ENCODE results near the gene SMYD4. TPM values are rescaled to one million over a fixed set of nuclear protein-coding genes. Genes with fewer than 3 reads are reported as not detected.

Gene SMYD4
- total RNA-seq, 1 experiment from 2014 or later: 9.3 TPM

DNA sequence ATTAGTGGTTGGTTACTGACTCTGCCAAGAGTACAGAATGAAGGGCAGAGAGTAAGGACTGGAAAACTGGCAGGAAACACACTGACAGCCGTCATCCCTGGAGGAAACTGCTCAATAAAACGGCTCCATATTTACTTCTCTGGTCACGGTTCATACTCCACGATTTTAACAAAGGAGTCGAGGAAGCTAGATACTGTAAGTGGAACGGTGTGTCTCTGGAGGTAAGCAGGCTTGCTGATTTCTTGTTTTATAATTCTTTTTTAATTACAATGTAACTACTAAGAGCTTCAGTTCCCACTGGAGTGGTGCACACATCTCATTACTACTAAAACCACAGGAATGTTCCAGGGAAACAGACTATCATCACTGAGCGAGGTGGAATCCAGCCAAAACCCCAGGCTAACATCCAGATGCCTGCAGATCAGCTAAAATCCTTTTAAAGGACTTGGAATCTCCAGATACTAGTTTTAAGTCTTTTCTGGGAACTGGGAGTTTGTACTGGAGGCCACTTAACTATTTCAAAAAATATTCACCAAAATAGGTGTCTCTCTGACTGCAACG, 50.1 kb downstream of the SMYD4 start:
- Histone ChIP-seq H3K4me2 (ENCODE audit: low read length) (peak overlapping the region; percentile 61), H3K36me3 (ENCODE audit: low read depth, low read length) (no peaks in the 10 kb centered on the region), H3K9me2 (replicated peaks; ENCODE audit: low read length) (no peaks in the 10 kb centered on the region), H3K4me3 (ENCODE audit: low read length) (no peak overlapping the region; the same call in 1 of the 2 replicates), H4K20me1 (ENCODE audit: low read length) (no peaks in the 10 kb centered on the region), H3K9me3 (ENCODE audit: low read length) (no peaks in the 10 kb centered on the region), H3F3A (ENCODE audit: low read length, unreplicated experiment) (no peaks in the 10 kb centered on the region), H3K27ac (ENCODE audit: low read length) (peak overlapping the region; percentile 49), H2AFZ (ENCODE audit: low read length) (peak overlapping the region; percentile 33; the same call in 1 of the 2 replicates), H3K27me3 (ENCODE audit: low read length) (no peaks in the 10 kb centered on the region), H3K4me1 (ENCODE audit: insufficient read depth, low read length) (peaks cover 11% of the 10 kb centered on the region), H3K79me2 (ENCODE audit: low read length) (no peaks in the 10 kb centered on the region), H3K9ac (ENCODE audit: low read length) (no peak overlapping the region)
- intact Hi-C loops (cut with micrococcal nuclease): no loop called here
- TF ChIP-seq EZH2 (IDR thresholded peaks at IDR 0.05; ENCODE audit: low read length, unreplicated experiment) (no peak), EZH2phosphoT487 (IDR thresholded peaks at IDR 0.05; ENCODE audit: borderline replicate concordance, low read length) (no peak)
- TF ChIP-seq, protein P1, sequence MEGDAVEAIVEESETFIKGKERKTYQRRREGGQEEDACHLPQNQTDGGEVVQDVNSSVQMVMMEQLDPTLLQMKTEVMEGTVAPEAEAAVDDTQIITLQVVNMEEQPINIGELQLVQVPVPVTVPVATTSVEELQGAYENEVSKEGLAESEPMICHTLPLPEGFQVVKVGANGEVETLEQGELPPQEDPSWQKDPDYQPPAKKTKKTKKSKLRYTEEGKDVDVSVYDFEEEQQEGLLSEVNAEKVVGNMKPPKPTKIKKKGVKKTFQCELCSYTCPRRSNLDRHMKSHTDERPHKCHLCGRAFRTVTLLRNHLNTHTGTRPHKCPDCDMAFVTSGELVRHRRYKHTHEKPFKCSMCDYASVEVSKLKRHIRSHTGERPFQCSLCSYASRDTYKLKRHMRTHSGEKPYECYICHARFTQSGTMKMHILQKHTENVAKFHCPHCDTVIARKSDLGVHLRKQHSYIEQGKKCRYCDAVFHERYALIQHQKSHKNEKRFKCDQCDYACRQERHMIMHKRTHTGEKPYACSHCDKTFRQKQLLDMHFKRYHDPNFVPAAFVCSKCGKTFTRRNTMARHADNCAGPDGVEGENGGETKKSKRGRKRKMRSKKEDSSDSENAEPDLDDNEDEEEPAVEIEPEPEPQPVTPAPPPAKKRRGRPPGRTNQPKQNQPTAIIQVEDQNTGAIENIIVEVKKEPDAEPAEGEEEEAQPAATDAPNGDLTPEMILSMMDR (conservative IDR thresholded peaks at IDR 0.05; ENCODE audit: low read depth, low read length): no peak
- ChIA-PET CTCF (interaction anchor here (1.0 to 1.2 kb wide), 2 partner anchors 11 to 58 kb away, joined by 3 to 5 read pairs; no protein-coding TSS in a partner anchor), POLR2A (ENCODE audit: unreplicated experiment) (interaction anchor here (0.5 kb wide), 1 partner anchor 63 kb away, joined by 3 read pairs; no protein-coding TSS in a partner anchor)
- DNase-seq (peak; percentile 77), ATAC-seq (peak; percentile 89)
- no TSS peak for BruUV-seq (replicated peaks)

DNA sequence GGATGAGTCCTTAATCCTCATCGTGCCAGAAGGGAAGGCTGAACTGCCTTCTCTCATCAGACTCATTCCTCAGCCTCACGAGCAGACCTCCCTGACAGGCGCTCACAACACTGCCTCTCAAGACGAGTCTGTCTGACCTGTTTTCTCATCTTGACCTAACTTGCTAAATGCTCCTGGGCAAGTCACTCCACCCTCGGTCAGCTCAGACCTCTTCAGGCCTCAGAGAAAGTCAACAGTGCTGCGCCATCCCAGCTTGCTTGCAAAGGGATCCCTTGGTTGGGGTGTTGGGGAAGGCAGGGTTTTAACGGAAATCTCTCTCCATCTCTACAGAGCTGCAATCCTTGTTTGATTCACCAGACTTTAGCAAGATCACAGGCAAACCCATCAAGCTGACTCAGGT, 52.8 kb downstream of the SMYD4 start:
- H3K27me3 ChIP-seq (ENCODE audit: low read length): no peaks in the 10 kb centered on the region
- H3K4me2 ChIP-seq (ENCODE audit: low read length): no peak overlapping the region
- H3K27ac ChIP-seq (ENCODE audit: low read length): no peak overlapping the region
- no peaks in the 10 kb centered on the region for H3K9me2 ChIP-seq (replicated peaks; ENCODE audit: low read length)
- H3K36me3 ChIP-seq (ENCODE audit: low read depth, low read length): no peaks in the 10 kb centered on the region
- no peaks in the 10 kb centered on the region for H4K20me1 ChIP-seq (ENCODE audit: low read length)
- TF ChIP-seq EZH2phosphoT487 (IDR thresholded peaks at IDR 0.05; ENCODE audit: borderline replicate concordance, low read length) (no peak), EZH2 (IDR thresholded peaks at IDR 0.05; ENCODE audit: low read length, unreplicated experiment) (no peak)
- TF ChIP-seq, protein P1 (conservative IDR thresholded peaks at IDR 0.05; ENCODE audit: low read depth, low read length): no peak
- peaks cover 11% of the 10 kb centered on the region for H3K4me1 ChIP-seq (ENCODE audit: insufficient read depth, low read length)
- intact Hi-C loops (cut with micrococcal nuclease): no loop called here
- no peaks in the 10 kb centered on the region for H3F3A ChIP-seq (ENCODE audit: low read length, unreplicated experiment)
- H3K79me2 ChIP-seq (ENCODE audit: low read length): no peaks in the 10 kb centered on the region
- H3K9me3 ChIP-seq (ENCODE audit: low read length): no peaks in the 10 kb centered on the region
- H3K9ac ChIP-seq (ENCODE audit: low read length): no peak overlapping the region
- BruUV-seq (replicated peaks): no TSS peak
- ChIA-PET POLR2A (ENCODE audit: unreplicated experiment) (no interaction called here), CTCF (no interaction called here)
- DNase-seq (no peak), ATAC-seq (no peak)
- no peak overlapping the region for H3K4me3 ChIP-seq (ENCODE audit: low read length)
- no peak overlapping the region for H2AFZ ChIP-seq (ENCODE audit: low read length)

DNA sequence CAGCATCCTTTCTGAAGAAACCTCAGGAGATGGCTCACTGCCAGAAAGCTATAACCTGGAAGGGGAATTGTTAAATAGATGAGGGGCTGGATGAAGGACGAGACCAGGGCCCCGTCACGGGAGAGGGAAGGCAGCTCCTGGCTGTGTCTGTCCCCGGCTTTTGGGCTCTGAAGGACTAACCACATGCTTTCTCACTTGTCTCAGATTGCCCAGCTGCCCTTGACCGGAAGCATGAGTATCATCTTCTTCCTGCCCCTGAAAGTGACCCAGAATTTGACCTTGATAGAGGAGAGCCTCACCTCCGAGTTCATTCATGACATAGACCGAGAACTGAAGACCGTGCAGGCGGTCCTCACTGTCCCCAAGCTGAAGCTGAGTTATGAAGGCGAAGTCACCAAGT, 53.4 kb downstream of the SMYD4 start:
- no peak overlapping the region for H3K27ac ChIP-seq (ENCODE audit: low read length)
- ChIA-PET CTCF (no interaction called here), POLR2A (ENCODE audit: unreplicated experiment) (no interaction called here)
- no peak for ATAC-seq
- DNase-seq: no peak
- H3K9me3 ChIP-seq (ENCODE audit: low read length): no peaks in the 10 kb centered on the region
- H3K4me3 ChIP-seq (ENCODE audit: low read length): no peak overlapping the region
- no peak overlapping the region for H2AFZ ChIP-seq (ENCODE audit: low read length)
- no peaks in the 10 kb centered on the region for H4K20me1 ChIP-seq (ENCODE audit: low read length)
- no peaks in the 10 kb centered on the region for H3K79me2 ChIP-seq (ENCODE audit: low read length)
- H3K36me3 ChIP-seq (ENCODE audit: low read depth, low read length): no peaks in the 10 kb centered on the region
- no peak overlapping the region for H3K4me2 ChIP-seq (ENCODE audit: low read length)
- H3K9me2 ChIP-seq (replicated peaks; ENCODE audit: low read length): no peaks in the 10 kb centered on the region
- H3K9ac ChIP-seq (ENCODE audit: low read length): no peak overlapping the region
- intact Hi-C loops (cut with micrococcal nuclease): no loop called here
- TF ChIP-seq EZH2 (IDR thresholded peaks at IDR 0.05; ENCODE audit: low read length, unreplicated experiment): no peak
- TF ChIP-seq, protein P1 (conservative IDR thresholded peaks at IDR 0.05; ENCODE audit: low read depth, low read length): no peak
- TF ChIP-seq EZH2phosphoT487 (IDR thresholded peaks at IDR 0.05; ENCODE audit: borderline replicate concordance, low read length): no peak
- H3K27me3 ChIP-seq (ENCODE audit: low read length): no peaks in the 10 kb centered on the region
- H3K4me1 ChIP-seq (ENCODE audit: insufficient read depth, low read length): peaks cover 11% of the 10 kb centered on the region
- BruUV-seq (replicated peaks): no TSS peak
- no peaks in the 10 kb centered on the region for H3F3A ChIP-seq (ENCODE audit: low read length, unreplicated experiment)

Measured in PC-3 (cell line).